Mucosa of rectum (tissue), 2 donors: ENCODE data around the gene LARGE1.

ENCODE experiments used
- H3K27ac ChIP-seq, 2 donors: one replicate each; pipeline ENCODE4 v1.7.0; 2013; ENCODE audit warnings: inconsistent platforms in 2 of 2, low read depth in 2 of 2, low read length in 2 of 2
- H3K27me3 ChIP-seq, 2 donors: one replicate each; pipeline ENCODE4 v1.7.0; 2013; ENCODE audit warnings: low read length in 2 of 2; ENCODE audit not compliant: control insufficient read depth in 2 of 2, insufficient read depth in 2 of 2
- H3K36me3 ChIP-seq, 2 donors: one replicate each; pipeline ENCODE4 v1.7.0; 2013; ENCODE audit warnings: low read length in 2 of 2; ENCODE audit not compliant: control insufficient read depth in 2 of 2, insufficient read depth in 2 of 2
- H3K4me1 ChIP-seq, 2 donors: one replicate each; pipeline ENCODE4 v1.7.0; 2013; ENCODE audit warnings: low read length in 2 of 2, mild to moderate bottlenecking in 1 of 2; ENCODE audit not compliant: control insufficient read depth in 2 of 2, insufficient read depth in 2 of 2
- H3K4me3 ChIP-seq, 2 donors: one replicate each; pipeline ENCODE4 v1.7.0; 2013; ENCODE audit warnings: low read length in 2 of 2
- H3K9ac ChIP-seq, 2 donors: one replicate each; pipeline ENCODE4 v1.7.0; 2013; ENCODE audit warnings: low read length in 2 of 2, low read depth in 1 of 2, mild to moderate bottlenecking in 1 of 2
- H3K9me3 ChIP-seq, 2 donors: one replicate each; pipeline ENCODE4 v1.7.0; 2013; ENCODE audit warnings: low read length in 2 of 2; ENCODE audit not compliant: control insufficient read depth in 2 of 2
- donor health status: healthy.
- donor health status: Normal muscosa, but diverticular disease.

LARGE1 gene

DNA sequence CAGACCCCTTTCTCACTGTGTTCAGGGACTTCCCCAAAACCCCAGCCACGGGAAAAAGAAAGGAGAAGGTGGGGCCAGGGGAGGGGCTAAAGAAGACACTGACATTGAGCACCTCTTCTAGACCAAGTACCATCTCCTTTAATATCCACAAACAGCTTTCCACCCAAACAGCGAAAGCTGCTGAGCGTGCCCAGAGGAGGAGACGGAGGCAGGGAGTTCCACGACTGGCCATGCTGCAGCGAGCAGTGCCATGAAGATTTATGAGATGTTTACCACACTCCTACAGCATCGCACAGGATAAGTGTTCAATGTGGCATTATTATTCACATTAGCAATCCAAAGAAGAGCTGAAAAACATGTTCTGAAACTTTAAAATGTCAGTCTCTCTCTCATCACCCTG, 127.4 kb downstream of the LARGE1 start:
- Histone ChIP-seq H3K4me1 (no peaks in the 10 kb centered on the region), H3K9me3 (peaks cover 0 to 5% of the 10 kb centered on the region in 2 donors), H3K27ac (peak overlapping the region in 1 of 2 donors; percentile 7), H3K9ac (no peak overlapping the region), H3K27me3 (no peaks in the 10 kb centered on the region), H3K4me3 (no peak overlapping the region), H3K36me3 (no peaks in the 10 kb centered on the region)

DNA sequence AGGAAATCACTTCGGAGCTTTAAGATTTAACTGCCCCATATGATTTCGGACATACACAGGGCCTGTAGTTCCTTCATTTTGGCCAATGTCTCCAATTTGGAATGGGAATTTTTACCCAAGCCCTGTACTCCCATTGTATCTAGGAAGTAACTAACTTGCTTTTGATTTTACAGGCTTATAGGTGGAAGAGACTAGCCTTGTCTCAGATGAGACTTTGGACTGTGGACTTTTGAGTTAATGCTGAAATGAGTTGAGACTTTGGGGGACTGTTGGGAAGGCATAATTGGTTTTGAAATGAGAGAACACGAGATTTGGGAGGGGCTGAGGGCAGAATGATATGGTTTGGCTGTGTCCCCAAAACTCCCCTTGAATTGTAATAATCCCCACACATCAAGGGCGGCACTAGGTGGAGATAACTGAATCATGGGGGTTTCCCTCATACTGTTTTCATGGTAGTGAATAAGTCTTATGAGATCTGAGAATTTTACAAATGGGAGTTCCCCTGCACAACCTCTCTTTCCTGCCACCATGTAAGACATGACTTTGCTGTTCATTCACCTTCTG, 130.5 kb downstream of the LARGE1 start:
- H3K27ac ChIP-seq = no peak overlapping the region
- no peaks in the 10 kb centered on the region for H3K27me3 ChIP-seq
- no peaks in the 10 kb centered on the region for H3K4me1 ChIP-seq
- H3K9ac ChIP-seq = no peak overlapping the region
- H3K4me3 ChIP-seq = no peak overlapping the region
- no peaks in the 10 kb centered on the region for H3K36me3 ChIP-seq
- H3K9me3 ChIP-seq = peaks cover 0 to 5% of the 10 kb centered on the region in 2 donors

DNA sequence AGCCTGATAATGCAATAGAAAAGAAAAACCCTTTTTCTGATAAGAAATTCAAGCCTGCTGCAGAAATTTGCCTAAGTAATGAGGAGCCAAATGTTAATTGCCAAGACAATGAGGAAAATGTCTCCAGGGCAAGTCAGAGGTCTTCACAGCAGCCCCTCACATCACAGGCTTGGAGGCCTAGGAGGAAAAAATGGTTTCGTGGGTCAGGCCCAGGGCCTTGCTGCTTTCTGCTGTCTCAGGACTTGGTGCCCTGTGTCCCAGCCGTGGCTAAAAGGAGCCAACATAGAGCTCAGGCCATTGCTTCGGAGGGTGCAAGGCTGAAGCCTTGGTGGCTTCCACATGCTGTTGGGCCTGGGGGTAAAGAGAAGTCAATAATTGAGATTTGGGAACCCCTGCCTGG, 131.3 kb downstream of the LARGE1 start:
- Histone ChIP-seq H3K9me3 (peaks cover 0 to 5% of the 10 kb centered on the region in 2 donors), H3K4me1 (no peaks in the 10 kb centered on the region), H3K4me3 (no peak overlapping the region), H3K9ac (no peak overlapping the region), H3K27ac (no peak overlapping the region), H3K27me3 (no peaks in the 10 kb centered on the region), H3K36me3 (no peaks in the 10 kb centered on the region)

DNA sequence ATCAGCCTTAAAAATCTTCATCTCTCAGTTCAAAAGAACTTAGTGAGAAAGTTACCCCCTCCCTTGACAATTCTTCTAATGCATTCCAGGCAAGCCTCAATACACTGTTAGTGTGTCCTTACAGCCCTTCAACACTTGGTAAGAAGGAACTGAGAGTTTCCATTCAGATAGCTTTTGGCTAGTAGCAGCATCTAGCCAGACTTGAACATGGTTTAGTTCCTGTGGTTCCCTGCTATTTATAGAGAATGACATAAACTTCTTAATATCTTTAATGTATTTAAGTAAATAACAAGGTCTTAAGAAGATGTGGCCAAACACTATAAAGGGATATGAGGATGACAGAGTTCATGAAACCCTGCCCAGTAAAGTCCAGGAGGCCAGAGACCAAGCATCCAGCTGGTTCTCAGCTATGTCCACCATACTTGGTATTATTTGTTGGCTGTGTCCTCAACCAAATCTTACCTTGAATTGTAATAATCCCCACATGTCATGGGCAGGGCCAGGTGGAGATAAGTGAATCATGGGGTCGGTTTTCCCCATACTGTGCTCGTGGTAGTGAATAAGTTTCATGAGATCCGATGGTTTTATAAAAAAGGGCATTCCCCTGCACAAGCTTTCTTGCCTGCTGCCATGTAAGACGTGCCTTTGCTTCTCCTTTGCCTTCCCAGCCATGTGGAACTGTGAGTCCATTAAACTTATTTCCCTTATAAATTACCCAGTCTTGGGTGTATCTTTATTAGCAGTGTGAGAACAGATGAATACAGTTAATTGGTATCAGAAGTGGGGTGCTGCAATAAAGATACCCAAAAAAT, 132.4 kb downstream of the LARGE1 start:
- H3K27ac ChIP-seq = no peak overlapping the region
- no peaks in the 10 kb centered on the region for H3K36me3 ChIP-seq
- H3K4me1 ChIP-seq = no peaks in the 10 kb centered on the region
- H3K9me3 ChIP-seq = peaks cover 0 to 5% of the 10 kb centered on the region in 2 donors
- no peaks in the 10 kb centered on the region for H3K27me3 ChIP-seq
- H3K4me3 ChIP-seq = no peak overlapping the region
- no peak overlapping the region for H3K9ac ChIP-seq

DNA sequence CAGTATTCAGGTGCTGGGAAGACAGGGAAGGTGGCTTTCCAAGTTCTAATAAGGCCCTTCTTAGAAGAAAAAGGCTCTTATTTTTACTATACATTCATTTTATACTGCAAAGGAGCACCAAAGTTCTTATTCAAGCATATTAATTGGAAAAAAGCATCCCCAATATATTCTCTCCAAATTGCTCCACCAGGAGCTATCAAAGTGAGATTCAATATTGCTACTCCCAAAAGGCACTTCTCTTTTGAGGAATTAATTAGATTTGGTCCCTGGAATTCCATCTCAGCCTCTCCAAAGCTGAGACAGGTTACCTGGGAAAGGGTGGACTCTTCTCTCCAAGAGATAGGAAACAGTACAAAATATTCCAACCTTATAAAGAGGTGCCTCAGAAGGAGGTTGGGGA, 134.1 kb downstream of the LARGE1 start:
- Histone ChIP-seq H3K27ac (no peak overlapping the region), H3K36me3 (no peaks in the 10 kb centered on the region), H3K4me3 (no peak overlapping the region), H3K4me1 (no peaks in the 10 kb centered on the region), H3K9ac (no peak overlapping the region), H3K9me3 (peaks cover 0 to 5% of the 10 kb centered on the region in 2 donors), H3K27me3 (no peaks in the 10 kb centered on the region)

DNA sequence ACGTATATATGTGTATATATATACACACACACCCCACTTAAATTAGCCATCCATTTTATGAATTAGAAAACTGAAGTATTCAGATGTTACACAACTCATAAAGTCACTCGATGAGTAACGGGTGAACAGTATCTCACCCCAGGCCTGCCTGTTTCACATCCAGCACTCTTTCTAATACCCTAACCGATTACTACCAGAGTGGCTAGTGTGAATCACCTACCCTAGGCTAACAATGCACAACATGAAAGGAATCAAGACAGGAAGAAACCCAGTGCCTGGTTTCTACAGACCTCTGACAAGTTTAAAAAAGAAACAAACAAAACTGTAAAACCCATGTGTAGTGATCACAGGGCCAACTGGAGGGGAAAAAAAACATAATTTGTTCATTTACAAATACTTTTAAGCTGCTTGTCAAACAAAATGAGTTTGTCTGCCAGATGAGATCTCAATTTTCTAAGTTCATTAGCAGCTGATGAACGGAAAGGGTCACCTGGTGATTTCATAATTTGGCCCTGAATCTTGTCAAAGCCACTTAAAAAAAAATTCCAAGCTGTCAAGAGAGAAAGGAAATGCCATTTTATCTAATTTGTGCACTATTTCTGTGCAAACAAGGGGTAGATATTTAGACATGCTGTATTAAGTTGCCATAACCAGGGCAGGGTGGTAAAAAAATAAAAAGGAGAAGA, 134.8 kb downstream of the LARGE1 start:
- H3K4me1 ChIP-seq = peaks cover 0 to 4% of the 10 kb centered on the region in 2 donors
- no peaks in the 10 kb centered on the region for H3K36me3 ChIP-seq
- H3K9ac ChIP-seq = no peak overlapping the region
- H3K9me3 ChIP-seq = peaks cover 0 to 5% of the 10 kb centered on the region in 2 donors
- no peak overlapping the region for H3K27ac ChIP-seq
- H3K4me3 ChIP-seq = no peak overlapping the region
- H3K27me3 ChIP-seq = no peaks in the 10 kb centered on the region

DNA sequence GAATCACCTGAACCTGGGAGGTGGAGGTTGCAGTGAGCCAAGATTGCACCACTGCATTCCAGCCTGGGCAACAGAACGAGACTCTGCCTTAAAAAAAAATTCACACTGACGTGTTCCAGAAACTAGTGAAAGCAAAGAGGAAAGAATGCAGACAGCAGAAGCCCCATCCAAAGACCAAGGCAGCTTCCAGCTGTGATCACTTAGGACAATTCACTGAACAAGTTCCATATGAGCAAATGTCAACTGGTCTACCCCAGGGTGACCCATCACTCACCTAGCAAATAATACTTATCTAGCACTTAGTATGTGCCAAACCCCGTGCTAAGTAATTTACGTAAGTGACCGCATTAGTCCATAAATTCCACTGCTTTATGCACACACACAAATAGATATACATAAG, 138.9 kb downstream of the LARGE1 start:
- no peak overlapping the region for H3K27ac ChIP-seq
- peaks cover 0 to 12% of the 10 kb centered on the region in 2 donors for H3K4me1 ChIP-seq
- no peaks in the 10 kb centered on the region for H3K27me3 ChIP-seq
- H3K4me3 ChIP-seq = no peak overlapping the region
- no peaks in the 10 kb centered on the region for H3K9me3 ChIP-seq
- no peak overlapping the region for H3K9ac ChIP-seq
- no peaks in the 10 kb centered on the region for H3K36me3 ChIP-seq

DNA sequence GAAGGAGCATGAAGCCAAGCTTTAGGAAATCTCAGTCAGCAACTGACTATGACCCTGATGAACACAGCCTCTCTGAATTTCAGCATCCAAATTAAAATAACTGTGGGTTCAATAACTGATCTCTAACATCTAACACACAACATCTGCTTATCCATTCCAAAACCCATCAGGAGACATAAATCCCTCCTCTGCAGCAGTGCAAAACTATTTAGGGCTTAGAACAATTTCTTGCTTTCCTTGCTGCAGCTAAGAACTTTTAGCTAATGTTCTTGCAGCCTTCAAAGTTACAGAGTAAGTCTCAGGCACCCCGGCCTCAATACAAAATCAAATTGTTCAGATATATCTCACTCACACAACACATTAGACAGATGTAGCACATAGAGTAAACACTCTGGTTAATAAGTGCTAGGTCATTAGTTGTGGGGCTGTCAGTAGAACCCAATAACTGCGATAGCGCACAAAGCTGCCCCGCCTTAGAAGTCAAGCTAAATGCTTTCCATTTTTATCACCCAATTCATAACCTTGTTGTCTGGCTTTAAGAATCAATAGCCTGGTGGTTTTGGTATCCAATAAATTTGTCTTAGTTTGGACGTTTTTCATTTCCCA, 139.6 kb downstream of the LARGE1 start:
- Histone ChIP-seq H3K27ac (no peak overlapping the region), H3K9ac (no peak overlapping the region), H3K9me3 (no peaks in the 10 kb centered on the region), H3K36me3 (no peaks in the 10 kb centered on the region), H3K4me3 (no peak overlapping the region), H3K27me3 (no peaks in the 10 kb centered on the region), H3K4me1 (peaks cover 0 to 12% of the 10 kb centered on the region in 2 donors)

DNA sequence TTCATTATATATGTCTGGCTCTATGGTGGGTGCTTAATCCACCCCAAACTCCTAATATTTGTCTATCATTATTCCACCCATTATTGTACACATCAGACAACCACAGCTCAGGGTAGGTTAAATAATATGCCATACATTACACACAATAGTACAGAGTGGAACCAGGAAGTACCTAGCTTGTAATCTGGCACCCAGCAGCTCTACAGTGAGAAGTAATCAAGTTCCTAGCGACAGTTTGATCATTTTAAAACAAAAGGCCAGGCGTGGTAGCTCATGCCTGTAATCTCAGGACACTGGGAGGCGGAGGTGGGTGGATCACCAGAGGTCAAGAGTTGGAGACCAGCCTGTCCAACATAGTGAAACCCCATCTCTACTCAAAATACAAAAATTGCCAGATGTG, 141.0 kb downstream of the LARGE1 start:
- Histone ChIP-seq H3K36me3 (no peaks in the 10 kb centered on the region), H3K4me1 (peaks cover 0 to 12% of the 10 kb centered on the region in 2 donors), H3K27me3 (no peaks in the 10 kb centered on the region), H3K4me3 (no peak overlapping the region), H3K27ac (no peak overlapping the region), H3K9ac (no peak overlapping the region), H3K9me3 (no peaks in the 10 kb centered on the region)

DNA sequence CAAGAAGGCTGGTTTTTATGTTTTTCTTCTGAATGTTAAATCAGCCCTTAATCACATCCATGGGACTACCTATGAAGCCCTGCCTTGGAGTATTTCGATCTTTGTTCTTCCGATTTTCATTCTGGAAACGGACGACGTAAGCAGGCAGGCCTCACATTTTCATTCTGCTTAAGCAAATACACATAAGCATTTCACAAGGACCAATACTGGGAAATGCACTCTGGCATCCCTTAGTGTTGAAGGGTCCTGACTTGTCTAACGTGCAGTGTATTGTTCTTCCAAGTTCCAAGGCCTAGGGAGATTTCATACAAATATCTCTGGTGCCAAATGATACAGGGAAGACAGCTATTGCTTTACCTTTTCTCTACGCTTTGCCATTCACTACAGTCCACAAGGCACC, 143.8 kb downstream of the LARGE1 start:
- peaks cover 0 to 12% of the 10 kb centered on the region in 2 donors for H3K4me1 ChIP-seq
- no peak overlapping the region for H3K27ac ChIP-seq

More for the DNA sequence above, 143.8 kb downstream of the LARGE1 start:
- H3K4me3 ChIP-seq = no peak overlapping the region
- H3K36me3 ChIP-seq = no peaks in the 10 kb centered on the region
- no peaks in the 10 kb centered on the region for H3K27me3 ChIP-seq
- H3K9me3 ChIP-seq = no peaks in the 10 kb centered on the region
- no peak overlapping the region for H3K9ac ChIP-seq
